IMR-90 (cell line): ENCODE measurements around the gene MAP4. TPM values are rescaled to one million over a fixed set of nuclear protein-coding genes. Genes with fewer than 3 reads are reported as not detected.
A peak's percentile ranks its signal among the peaks of the same experiment; 100 is the strongest.

ENCODE experiments used
- ATAC-seq: fragments of 200-7000 bp; cut with Tn5 transposase; 2 replicates; pipeline ENCODE4 v1.9.1; 2020; ENCODE audit warnings: low read depth, mild to moderate bottlenecking, moderate library complexity
- BruUV-seq: library from RNA; stranded (reverse); fragments of 400-500 nt; replicated peaks from 2 replicates; lab custom pipeline; 2021; lab: Mats Ljungman, UMichigan
- CTCF ChIA-PET: fragments of 300-600 bp; formaldehyde crosslinking; extraction: SDS; loops from one replicate; lab custom pipeline; 2021; ENCODE audit warnings: antibody characterized with exemption; lab: Yijun Ruan, JAX
- POLR2A ChIA-PET: fragments of 300-600 bp; sonication (Branson Sonifier 250); formaldehyde crosslinking; loops from one replicate; lab custom pipeline; 2022; ENCODE audit warnings: antibody characterized with exemption; ENCODE audit not compliant: unreplicated experiment; lab: Charles Lee
- DNase-seq: peaks from one replicate; pipeline ENCODE4 v3.0.0; 2013
- H2AFZ ChIP-seq: replicated peaks from 2 replicates; pipeline ENCODE3; 2013; ENCODE audit warnings: low read length, mild to moderate bottlenecking; ENCODE audit not compliant: poor library complexity
- H2AK5ac ChIP-seq: 2 replicates; pipeline ENCODE4 v1.6.1; 2013; ENCODE audit warnings: low read depth, low read length, inconsistent platforms
- H2AK9ac ChIP-seq: replicated peaks from 2 replicates; pipeline ENCODE3; 2013; ENCODE audit warnings: mild to moderate bottlenecking, low read depth, low read length, moderate library complexity; ENCODE audit not compliant: poor library complexity
- H2BK120ac ChIP-seq: 2 replicates; pipeline ENCODE4 v1.6.1; 2013; ENCODE audit warnings: low read depth, low read length, inconsistent platforms
- H2BK15ac ChIP-seq: 3 replicates; pipeline ENCODE4 v1.6.1; 2013; ENCODE audit warnings: low read depth, low read length, inconsistent platforms
- H2BK20ac ChIP-seq: 2 replicates; pipeline ENCODE4 v1.6.1; 2013; ENCODE audit warnings: low read depth, mild to moderate bottlenecking, inconsistent platforms, low read length, moderate library complexity
- H2BK5ac ChIP-seq: 2 replicates; pipeline ENCODE4 v1.6.1; 2013; ENCODE audit warnings: mild to moderate bottlenecking, low read depth, low read length, inconsistent platforms; ENCODE audit not compliant: poor library complexity, severe bottlenecking
- H3K14ac ChIP-seq: replicated peaks from 2 replicates; pipeline ENCODE4 v1.6.1; 2013; ENCODE audit warnings: low read depth, low read length, inconsistent platforms
- H3K18ac ChIP-seq: 2 replicates; pipeline ENCODE4 v1.6.1; 2013; ENCODE audit warnings: low read depth, low read length, control low read depth
- H3K23ac ChIP-seq: 2 replicates; pipeline ENCODE4 v1.6.1; 2013; ENCODE audit warnings: low read depth, low read length, inconsistent platforms
- H3K27ac ChIP-seq: 2 replicates; pipeline ENCODE4 v1.5.1; 2013; ENCODE audit warnings: mild to moderate bottlenecking, control low read depth, low read length; ENCODE audit not compliant: insufficient read depth
- H3K27me3 ChIP-seq: 2 replicates; pipeline ENCODE4 v1.6.1; 2013; ENCODE audit warnings: low read length; ENCODE audit not compliant: control insufficient read depth, insufficient read depth
- H3K36me3 ChIP-seq: 2 replicates; pipeline ENCODE4 v1.6.1; 2013; ENCODE audit warnings: low read length, mixed read lengths; ENCODE audit not compliant: control insufficient read depth, insufficient read depth
- H3K4ac ChIP-seq: 2 replicates; pipeline ENCODE4 v1.6.1; 2013; ENCODE audit warnings: low read depth, low read length, inconsistent platforms
- H3K4me1 ChIP-seq: 2 replicates; pipeline ENCODE4 v1.6.1; 2013; ENCODE audit warnings: low read length, mixed read lengths; ENCODE audit not compliant: control insufficient read depth, insufficient read depth
- H3K4me2 ChIP-seq: 2 replicates; pipeline ENCODE4 v1.6.1; 2013; ENCODE audit warnings: low read depth, mild to moderate bottlenecking, control low read depth, low read length, moderate library complexity
- H3K4me3 ChIP-seq: 2 replicates; pipeline ENCODE4 v1.5.1; 2013; ENCODE audit warnings: low read depth, mild to moderate bottlenecking, control low read depth, low read length, moderate library complexity; ENCODE audit not compliant: insufficient read depth
- H3K56ac ChIP-seq: 2 replicates; pipeline ENCODE4 v1.6.1; 2013; ENCODE audit warnings: low read length, inconsistent platforms; ENCODE audit not compliant: insufficient read depth; ENCODE audit errors: extremely low read depth
- H3K79me1 ChIP-seq, 2 experiments: 2 replicates each; pipeline ENCODE4 v1.6.1; 2013; ENCODE audit warnings: low read length in 2 of 2, inconsistent platforms in 1 of 2, low read depth in 1 of 2
- H3K9ac ChIP-seq: 2 replicates; pipeline ENCODE4 v1.6.1; 2013; ENCODE audit warnings: low read depth, low read length, control low read depth
- H3K9me1 ChIP-seq: 2 replicates; pipeline ENCODE4 v1.6.1; 2013; ENCODE audit warnings: low read length, inconsistent platforms; ENCODE audit not compliant: insufficient read depth
- H3K9me3 ChIP-seq: 2 replicates; pipeline ENCODE4 v1.6.1; 2013; ENCODE audit warnings: low read length; ENCODE audit not compliant: control insufficient read depth, insufficient read depth
- H4K20me1 ChIP-seq: 2 replicates; pipeline ENCODE4 v1.6.1; 2013; ENCODE audit warnings: low read length, inconsistent platforms; ENCODE audit not compliant: insufficient read depth
- H4K5ac ChIP-seq: 2 replicates; pipeline ENCODE4 v1.6.1; 2013; ENCODE audit warnings: mild to moderate bottlenecking, low read depth, low read length, control low read depth
- H4K8ac ChIP-seq, 2 experiments: 2 replicates each; pipeline ENCODE4 v1.6.1; 2013; ENCODE audit warnings: low read depth in 2 of 2, low read length in 2 of 2, control low read depth in 1 of 2, inconsistent platforms in 1 of 2
- H4K91ac ChIP-seq: 2 replicates; pipeline ENCODE4 v1.6.1; 2013; ENCODE audit warnings: low read depth, low read length, inconsistent platforms; ENCODE audit not compliant: insufficient read depth
- CEBPB ChIP-seq: IDR thresholded peaks from 2 replicates; pipeline ENCODE4 v1.6.1; 2012; ENCODE audit warnings: low read depth, low read length, improper control_type of control experiment
- MAFK ChIP-seq: IDR thresholded peaks from 2 replicates; pipeline ENCODE4 v1.6.1; 2012; ENCODE audit warnings: low read depth, low read length, improper control_type of control experiment
- WGBS, 2 experiments: methylation state at CpG; one replicate each; pipeline versions ENCODE4 v1.1.5 to v1.1.7; 2013; ENCODE audit warnings: missing lambda C conversion rate in 2 of 2; ENCODE audit not compliant: insufficient read length in 1 of 2; ENCODE audit errors: extremely low coverage in 2 of 2; 5-methylcytosine and 5-hydroxymethylcytosine counted together
- dilution Hi-C: fragments of 300-500 bp; cut with HindIII; formaldehyde crosslinking; loops from one replicate; pipeline ENCODE4 v1.14.3; 2018; ENCODE audit warnings: low sequenced_read_pairs; ENCODE audit not compliant: unreplicated experiment
- in situ Hi-C: fragments of 300-500 bp; cut with MboI; formaldehyde crosslinking; loops from 3 replicates; pipeline ENCODE4 v1.14.3; 2019; ENCODE audit warnings: low sequenced_read_pairs, inconsistent platforms, mixed read lengths
- intact Hi-C: fragments of 100-400 bp; cut with micrococcal nuclease; formaldehyde crosslinking; loops from 2 replicates; pipeline ENCODE4 v1.10.0; 2022
- polyA plus RNA-seq, 3 experiments: library from polyadenylated mRNA; depleted of rRNA; stranded (reverse); fragments of >200 nt; gene quantifications; 2 replicates each; pipeline ENCODE4 v1.2.3, GENCODE V29; 2012; ENCODE audit warnings: low replicate concordance in 1 of 3
- total RNA-seq: library from RNA; depleted of rRNA; stranded (reverse); fragments of >200 nt; gene quantifications from 2 replicates; pipeline ENCODE4 v1.2.3, GENCODE V29; 2012

The MAP4 gene
- total and polyA plus RNA-seq, 2 of the 4 experiments (the other 2 are of a cell fraction), result 87.8 to 216 TPM

- no peak overlapping the region for H2BK20ac ChIP-seq
- H3K9ac ChIP-seq, result no peak overlapping the region
- WGBS, 2 experiments, result no CpG with 5 or more reads among the region's 2 CpGs
- H2AFZ ChIP-seq, result no peak overlapping the region
- H2AK5ac ChIP-seq, result no peak overlapping the region
- no peaks in the 10 kb centered on the region for H3K9me3 ChIP-seq
- H3K36me3 ChIP-seq, result peaks cover 18% of the 10 kb centered on the region
- H3K18ac ChIP-seq, result no peak overlapping the region
- in situ Hi-C loops, result no loop called here
- H3K27me3 ChIP-seq, result no peaks in the 10 kb centered on the region
- H2BK15ac ChIP-seq, result no peak overlapping the region
- ATAC-seq (no peak), DNase-seq (no peak)
- peaks cover 28 to 58% of the 10 kb centered on the region in 2 experiments for H3K79me1 ChIP-seq
- H4K8ac ChIP-seq, result no peak overlapping the region
- H4K20me1 ChIP-seq, result peaks cover 24% of the 10 kb centered on the region; the same call in 1 of the 2 replicates
- CTCF ChIA-PET, result interaction anchor here (0.6 to 0.7 kb wide), 2 partner anchors 21 to 248 kb away, joined by 3 to 5 read pairs; no protein-coding TSS in a partner anchor
- intact Hi-C loops, result no loop called here
- BruUV-seq, result no TSS peak
- no peak overlapping the region for H2BK120ac ChIP-seq
- H2AK9ac ChIP-seq, result no peak overlapping the region
- TF ChIP-seq CEBPB (no peak), MAFK (peak; percentile 36; the same call in 1 of the 2 replicates)
- H3K4me2 ChIP-seq, result no peak overlapping the region
- no peak overlapping the region for H3K4ac ChIP-seq
- peaks cover 12% of the 10 kb centered on the region for H3K4me1 ChIP-seq
- POLR2A ChIA-PET, result no interaction called here
- no peak overlapping the region for H3K27ac ChIP-seq
- H2BK5ac ChIP-seq, result no peak overlapping the region
- no peak overlapping the region for H3K4me3 ChIP-seq
- no peak overlapping the region for H4K5ac ChIP-seq
- no peak overlapping the region for H3K14ac ChIP-seq
- H3K23ac ChIP-seq, result no peak overlapping the region
- peaks cover 17% of the 10 kb centered on the region for H3K9me1 ChIP-seq
- dilution Hi-C loops, result no loop called here
- H3K56ac ChIP-seq, result no peak overlapping the region
- H4K91ac ChIP-seq, result no peak overlapping the region
These were observed 106.6 kb downstream of the MAP4 start for GRCh38 chr3:47909607-47910006.
